ENCODE data around the gene PLAGL2. TPM values are rescaled to one million over a fixed set of nuclear protein-coding genes. Genes with fewer than 3 reads are reported as not detected.
"Not testable (repeated sequence)": the region's sequence is repeated elsewhere in the genome, so short reads cannot be mapped to it uniquely, and the experiment has no call there.

PLAGL2 gene
- total RNA-seq, 2 experiments from 2014 or later = 9.8 to 40.3 TPM

GRCh38 chr20:32195581-32195980 is 12.0 kb downstream of the PLAGL2 start:
- H4K20me1 ChIP-seq (ENCODE audit: insufficient read depth, low read length) = peaks cover 5% of the 10 kb centered on the region
- no peak overlapping the region for H3K27ac ChIP-seq (ENCODE audit: low read depth, low read length, poor library complexity, severe bottlenecking)
- BruUV-seq (replicated peaks) = no TSS peak
- TF ChIP-seq, protein P1, sequence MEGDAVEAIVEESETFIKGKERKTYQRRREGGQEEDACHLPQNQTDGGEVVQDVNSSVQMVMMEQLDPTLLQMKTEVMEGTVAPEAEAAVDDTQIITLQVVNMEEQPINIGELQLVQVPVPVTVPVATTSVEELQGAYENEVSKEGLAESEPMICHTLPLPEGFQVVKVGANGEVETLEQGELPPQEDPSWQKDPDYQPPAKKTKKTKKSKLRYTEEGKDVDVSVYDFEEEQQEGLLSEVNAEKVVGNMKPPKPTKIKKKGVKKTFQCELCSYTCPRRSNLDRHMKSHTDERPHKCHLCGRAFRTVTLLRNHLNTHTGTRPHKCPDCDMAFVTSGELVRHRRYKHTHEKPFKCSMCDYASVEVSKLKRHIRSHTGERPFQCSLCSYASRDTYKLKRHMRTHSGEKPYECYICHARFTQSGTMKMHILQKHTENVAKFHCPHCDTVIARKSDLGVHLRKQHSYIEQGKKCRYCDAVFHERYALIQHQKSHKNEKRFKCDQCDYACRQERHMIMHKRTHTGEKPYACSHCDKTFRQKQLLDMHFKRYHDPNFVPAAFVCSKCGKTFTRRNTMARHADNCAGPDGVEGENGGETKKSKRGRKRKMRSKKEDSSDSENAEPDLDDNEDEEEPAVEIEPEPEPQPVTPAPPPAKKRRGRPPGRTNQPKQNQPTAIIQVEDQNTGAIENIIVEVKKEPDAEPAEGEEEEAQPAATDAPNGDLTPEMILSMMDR (conservative IDR thresholded peaks at IDR 0.05; ENCODE audit: low read length) = no peak
- no peak for TF ChIP-seq EZH2phosphoT487 (IDR thresholded peaks at IDR 0.05; ENCODE audit: borderline replicate concordance, low read depth, low read length)
- no peaks in the 10 kb centered on the region for H3K9me3 ChIP-seq (ENCODE audit: low read length)
- no peak overlapping the region for H2AFZ ChIP-seq (ENCODE audit: low read length)
- H3K4me2 ChIP-seq (ENCODE audit: low read length) = no peak overlapping the region
- ChIA-PET CTCF (ENCODE audit: unreplicated experiment) (interaction anchor here (0.5 to 0.6 kb wide), 2 partner anchors 23 to 55 kb away, joined by 3 to 5 read pairs; no protein-coding TSS in a partner anchor), POLR2A (no interaction called here)
- H3K4me3 ChIP-seq (ENCODE audit: low read depth, low read length, poor library complexity, severe bottlenecking) = no peak overlapping the region
- H3K79me2 ChIP-seq (ENCODE audit: insufficient read depth, low read depth, low read length) = peaks cover 23% of the 10 kb centered on the region
- H3K9me2 ChIP-seq (ENCODE audit: insufficient read depth, low read length) = no peaks in the 10 kb centered on the region
- H3K36me3 ChIP-seq (ENCODE audit: insufficient read depth, low read length) = peaks cover 91% of the 10 kb centered on the region
- intact Hi-C loops (cut with micrococcal nuclease; ENCODE audit: unreplicated experiment) = no loop called here
- DNase-seq (ENCODE audit: low spot score) = no peak
- no peaks in the 10 kb centered on the region for H3K4me1 ChIP-seq (ENCODE audit: insufficient read depth, low read length, poor library complexity, severe bottlenecking)

- POLR2A ChIA-PET = no interaction called here
- Histone ChIP-seq H3K9me3 (ENCODE audit: low read length) (no peaks in the 10 kb centered on the region), H3K4me2 (ENCODE audit: low read length) (no peak overlapping the region), H3K27ac (ENCODE audit: low read depth, low read length, poor library complexity, severe bottlenecking) (no peak overlapping the region), H3K9me2 (ENCODE audit: insufficient read depth, low read length) (no peaks in the 10 kb centered on the region), H3K4me3 (ENCODE audit: low read depth, low read length, poor library complexity, severe bottlenecking) (no peak overlapping the region), H3K4me1 (ENCODE audit: insufficient read depth, low read length, poor library complexity, severe bottlenecking) (no peaks in the 10 kb centered on the region), H3K36me3 (ENCODE audit: insufficient read depth, low read length) (peaks cover 76% of the 10 kb centered on the region), H4K20me1 (ENCODE audit: insufficient read depth, low read length) (peaks cover 5% of the 10 kb centered on the region), H2AFZ (ENCODE audit: low read length) (no peak overlapping the region), H3K79me2 (ENCODE audit: insufficient read depth, low read depth, low read length) (peaks cover 10% of the 10 kb centered on the region)
- BruUV-seq (replicated peaks) = no TSS peak
- TF ChIP-seq EZH2phosphoT487 (IDR thresholded peaks at IDR 0.05; ENCODE audit: borderline replicate concordance, low read depth, low read length) = no peak
- TF ChIP-seq, protein P1 (conservative IDR thresholded peaks at IDR 0.05; ENCODE audit: low read length) = no peak
- CTCF ChIA-PET (ENCODE audit: unreplicated experiment) = no interaction called here
- no peak for DNase-seq (ENCODE audit: low spot score)
- intact Hi-C loops (cut with micrococcal nuclease; ENCODE audit: unreplicated experiment) = no loop called here
These were observed 13.5 kb downstream of the PLAGL2 start for GRCh38 chr20:32193996-32194395.

DNA sequence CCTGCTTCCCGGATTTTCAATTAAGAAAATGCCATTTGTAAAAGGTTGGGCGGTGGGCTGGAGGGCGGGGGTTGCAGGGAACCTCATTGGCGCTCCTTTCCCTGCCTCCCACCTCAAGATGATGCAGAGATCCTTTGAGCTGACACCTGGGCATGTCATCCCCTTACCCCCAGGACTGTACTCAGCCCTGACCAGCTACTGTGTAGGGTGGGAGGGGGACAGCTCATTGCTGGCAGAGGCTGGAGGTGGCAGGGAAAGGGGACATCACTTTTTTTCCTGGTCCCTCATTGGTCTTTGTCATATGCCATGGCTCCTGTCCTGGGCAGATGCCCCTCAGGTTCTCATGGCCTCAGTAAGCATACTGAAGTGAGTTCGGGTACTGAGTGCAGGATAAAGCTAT is 14.2 kb downstream of the PLAGL2 start:
- CTCF ChIA-PET (ENCODE audit: unreplicated experiment); H2AFZ ChIP-seq (ENCODE audit: low read length); H3K27ac ChIP-seq (ENCODE audit: low read depth, low read length, poor library complexity, severe bottlenecking); H3K4me1 ChIP-seq (ENCODE audit: insufficient read depth, low read length, poor library complexity, severe bottlenecking); H3K4me2 ChIP-seq (ENCODE audit: low read length); BruUV-seq (replicated peaks); H4K20me1 ChIP-seq (ENCODE audit: insufficient read depth, low read length); H3K79me2 ChIP-seq (ENCODE audit: insufficient read depth, low read depth, low read length); H3K9me2 ChIP-seq (ENCODE audit: insufficient read depth, low read length); H3K4me3 ChIP-seq (ENCODE audit: low read depth, low read length, poor library complexity, severe bottlenecking); H3K9me3 ChIP-seq (ENCODE audit: low read length); DNase-seq (ENCODE audit: low spot score); intact Hi-C loops (cut with micrococcal nuclease; ENCODE audit: unreplicated experiment): not testable (repeated sequence)
- H3K36me3 ChIP-seq (ENCODE audit: insufficient read depth, low read length) = peaks cover 69% of the 10 kb centered on the region
- POLR2A ChIA-PET = interaction anchor here (0.6 kb wide), 1 partner anchor 52 kb away, joined by 3 read pairs; no protein-coding TSS in a partner anchor
